Measurements from ENCODE around the gene SGTA.

SGTA gene

DNA sequence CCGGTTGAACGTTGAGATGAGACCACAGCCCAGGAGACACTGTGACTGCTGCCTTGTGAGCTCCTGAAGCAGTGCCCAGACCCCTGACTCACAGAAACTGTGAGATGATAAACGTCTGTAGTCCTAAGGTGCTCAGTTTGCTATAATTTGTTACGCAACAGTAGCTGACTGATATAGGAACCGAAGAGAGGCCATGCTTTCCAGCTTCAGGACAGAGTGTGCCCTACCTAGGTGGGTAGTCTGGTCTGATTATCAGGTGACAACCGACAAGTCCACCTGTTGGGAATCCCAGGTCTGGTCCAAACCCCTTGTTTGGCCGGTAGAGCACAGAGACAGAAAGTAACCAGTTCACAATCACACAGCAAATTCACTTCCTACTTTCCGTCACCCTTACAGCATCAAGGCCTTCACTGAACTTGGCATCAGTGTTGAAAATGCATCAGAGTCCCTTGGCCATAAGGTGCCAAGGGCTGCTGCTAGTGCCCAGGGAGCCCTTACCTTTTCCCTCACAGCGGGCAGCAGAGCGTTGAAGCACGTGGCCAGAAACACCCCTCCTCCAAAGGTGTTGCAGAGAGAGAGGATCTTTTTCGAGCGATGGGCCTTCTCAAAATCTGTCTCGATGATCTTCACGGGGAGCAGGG lies 46.4 kb downstream of the SGTA start:
- Histone ChIP-seq H3K4me3 (ENCODE audit: low read depth in 1 of 2, low read length in 2 of 2) (no peak overlapping the region), H3K27me3 (ENCODE audit: low read depth, low read length) (no peaks in the 10 kb centered on the region), H3K36me3 (ENCODE audit: control insufficient read depth in 1 of 2, insufficient read depth in 2 of 2, low read length in 2 of 2) (peaks cover 4 to 49% of the 10 kb centered on the region in 2 donors), H3K9me3 (ENCODE audit: control insufficient read depth in 1 of 2, low read length in 2 of 2) (no peaks in the 10 kb centered on the region), H3K4me1 (ENCODE audit: control insufficient read depth in 1 of 2, insufficient read depth in 2 of 2, low read length in 2 of 2) (peaks cover 0 to 13% of the 10 kb centered on the region in 2 donors), H3K27ac (ENCODE audit: low read length) (no peak overlapping the region)

DNA sequence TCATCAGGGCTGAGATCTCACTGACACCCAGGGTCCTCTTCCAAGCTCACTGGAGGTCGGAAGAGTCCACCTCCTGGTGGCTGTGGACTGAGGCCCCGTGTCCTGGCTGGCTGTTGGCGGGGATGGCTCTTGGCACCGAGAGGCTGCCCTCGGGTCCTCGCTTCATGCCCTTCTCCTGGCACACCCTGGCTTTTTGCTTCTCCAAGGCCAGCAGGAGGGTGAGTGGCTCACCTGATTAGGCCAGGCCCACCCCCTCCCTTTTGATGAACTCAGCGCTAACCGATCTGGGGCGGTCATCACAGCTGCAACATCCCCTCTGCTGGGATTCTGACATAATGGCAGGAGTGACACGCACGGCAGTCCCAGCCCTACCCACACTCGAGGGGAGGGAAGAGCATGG lies 47.7 kb downstream of the SGTA start:
- no peaks in the 10 kb centered on the region for H3K27me3 ChIP-seq (ENCODE audit: low read depth, low read length)
- H3K4me3 ChIP-seq (ENCODE audit: low read depth in 1 of 2, low read length in 2 of 2) = no peak overlapping the region
- H3K9me3 ChIP-seq (ENCODE audit: control insufficient read depth in 1 of 2, low read length in 2 of 2) = no peaks in the 10 kb centered on the region
- peaks cover 0 to 13% of the 10 kb centered on the region in 2 donors for H3K4me1 ChIP-seq (ENCODE audit: control insufficient read depth in 1 of 2, insufficient read depth in 2 of 2, low read length in 2 of 2)
- peaks cover 4 to 51% of the 10 kb centered on the region in 2 donors for H3K36me3 ChIP-seq (ENCODE audit: control insufficient read depth in 1 of 2, insufficient read depth in 2 of 2, low read length in 2 of 2)
- no peak overlapping the region for H3K27ac ChIP-seq (ENCODE audit: low read length)

DNA sequence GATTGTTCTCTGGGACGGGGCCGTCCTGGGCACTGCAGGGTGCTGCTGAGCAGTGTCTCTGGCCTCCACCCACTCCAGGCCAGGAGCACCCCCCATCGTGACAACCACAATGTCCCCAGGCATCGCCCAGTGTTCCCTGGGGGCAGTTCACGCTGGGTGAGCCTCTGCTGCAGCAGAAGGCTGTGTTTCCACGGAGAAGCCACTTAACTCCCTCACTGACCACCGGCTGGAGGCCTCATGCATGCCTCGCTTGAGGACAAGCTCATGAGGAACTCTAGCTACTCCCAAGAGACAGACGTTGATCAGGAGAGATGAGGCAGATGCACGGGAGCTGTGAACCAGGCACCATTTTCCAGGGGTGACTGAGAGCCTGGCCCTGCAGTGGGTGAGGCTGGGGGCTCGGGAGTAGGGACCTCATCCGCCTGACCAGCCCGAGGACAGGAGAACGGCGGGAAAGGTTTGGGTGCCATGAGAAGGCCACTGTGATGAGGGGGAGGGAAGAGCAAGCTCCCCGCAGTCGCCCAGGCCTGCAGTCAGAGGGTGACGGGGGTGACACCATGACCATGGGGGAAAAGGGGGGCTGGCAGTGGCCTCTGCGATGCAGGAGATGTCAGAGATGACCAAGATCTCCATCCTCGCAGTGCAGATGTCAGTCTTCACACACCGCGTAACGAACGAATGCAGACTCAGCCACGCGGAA lies 48.3 kb downstream of the SGTA start:
- no peak overlapping the region for H3K27ac ChIP-seq (ENCODE audit: low read length)
- H3K4me1 ChIP-seq (ENCODE audit: control insufficient read depth in 1 of 2, insufficient read depth in 2 of 2, low read length in 2 of 2) = peaks cover 0 to 13% of the 10 kb centered on the region in 2 donors
- H3K36me3 ChIP-seq (ENCODE audit: control insufficient read depth in 1 of 2, insufficient read depth in 2 of 2, low read length in 2 of 2) = peaks cover 4 to 51% of the 10 kb centered on the region in 2 donors
- no peaks in the 10 kb centered on the region for H3K9me3 ChIP-seq (ENCODE audit: control insufficient read depth in 1 of 2, low read length in 2 of 2)
- H3K4me3 ChIP-seq (ENCODE audit: low read depth in 1 of 2, low read length in 2 of 2) = no peak overlapping the region
- no peaks in the 10 kb centered on the region for H3K27me3 ChIP-seq (ENCODE audit: low read depth, low read length)

DNA sequence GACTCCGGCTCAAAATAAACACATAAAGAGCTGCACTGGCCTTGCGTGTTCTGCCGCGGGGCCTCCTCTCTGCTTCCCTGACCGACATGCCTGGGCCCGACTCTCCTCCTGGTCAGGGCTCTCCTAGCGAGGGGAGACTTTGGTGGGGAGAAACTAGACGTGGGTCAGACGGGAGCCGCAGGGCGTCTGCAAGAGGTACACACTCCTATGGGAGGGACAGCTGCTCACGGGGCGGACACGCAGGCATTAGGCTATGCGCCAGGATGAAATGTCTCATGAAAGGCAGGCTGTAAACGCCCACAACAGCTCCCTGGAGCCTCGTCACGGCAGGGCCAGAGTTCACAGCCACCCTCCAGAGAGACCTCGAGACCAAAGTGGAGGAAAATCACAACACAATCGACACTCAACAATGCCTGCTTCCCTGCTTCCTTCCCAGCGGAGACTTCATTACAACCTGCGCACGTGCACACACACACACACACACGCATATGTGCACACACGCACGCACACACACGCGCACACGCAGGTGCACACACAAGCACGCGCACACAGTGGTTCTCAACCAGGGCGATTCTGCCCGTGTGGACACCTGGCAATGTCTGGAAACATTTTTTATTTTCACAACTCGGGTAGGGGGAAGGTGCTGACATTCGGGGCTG lies 49.0 kb downstream of the SGTA start:
- Histone ChIP-seq H3K4me1 (ENCODE audit: control insufficient read depth in 1 of 2, insufficient read depth in 2 of 2, low read length in 2 of 2) (peaks cover 0 to 8% of the 10 kb centered on the region in 2 donors), H3K4me3 (ENCODE audit: low read depth in 1 of 2, low read length in 2 of 2) (no peak overlapping the region), H3K27ac (ENCODE audit: low read length) (no peak overlapping the region), H3K27me3 (ENCODE audit: low read depth, low read length) (no peaks in the 10 kb centered on the region), H3K9me3 (ENCODE audit: control insufficient read depth in 1 of 2, low read length in 2 of 2) (no peaks in the 10 kb centered on the region), H3K36me3 (ENCODE audit: control insufficient read depth in 1 of 2, insufficient read depth in 2 of 2, low read length in 2 of 2) (peaks cover 4 to 51% of the 10 kb centered on the region in 2 donors)

DNA sequence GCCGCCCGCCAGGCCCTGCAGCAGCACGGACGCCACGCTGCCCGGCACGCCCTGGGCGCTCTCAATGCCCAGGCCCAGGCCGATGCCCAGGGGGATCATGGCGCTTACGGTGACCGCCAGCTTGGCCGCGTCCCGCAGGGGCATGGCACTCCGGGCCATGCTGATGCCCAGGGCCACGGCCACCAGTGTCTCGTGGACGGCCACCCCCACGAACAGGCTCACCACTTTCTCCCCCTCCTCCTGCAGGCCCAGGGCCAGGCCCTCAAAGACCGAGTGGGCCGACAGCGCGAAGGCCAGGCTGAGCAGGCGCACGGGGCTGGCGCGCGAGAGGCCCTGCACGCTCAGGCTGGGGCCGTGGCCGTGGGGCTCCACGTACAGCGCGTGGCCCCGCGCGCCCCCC lies 50.2 kb downstream of the SGTA start:
- H3K27me3 ChIP-seq (ENCODE audit: low read depth, low read length) = no peaks in the 10 kb centered on the region
- peaks cover 4 to 51% of the 10 kb centered on the region in 2 donors for H3K36me3 ChIP-seq (ENCODE audit: control insufficient read depth in 1 of 2, insufficient read depth in 2 of 2, low read length in 2 of 2)
- no peak overlapping the region for H3K4me3 ChIP-seq (ENCODE audit: low read depth in 1 of 2, low read length in 2 of 2)
- no peaks in the 10 kb centered on the region for H3K9me3 ChIP-seq (ENCODE audit: control insufficient read depth in 1 of 2, low read length in 2 of 2)
- H3K4me1 ChIP-seq (ENCODE audit: control insufficient read depth in 1 of 2, insufficient read depth in 2 of 2, low read length in 2 of 2) = no peaks in the 10 kb centered on the region
- H3K27ac ChIP-seq (ENCODE audit: low read length) = no peak overlapping the region

DNA sequence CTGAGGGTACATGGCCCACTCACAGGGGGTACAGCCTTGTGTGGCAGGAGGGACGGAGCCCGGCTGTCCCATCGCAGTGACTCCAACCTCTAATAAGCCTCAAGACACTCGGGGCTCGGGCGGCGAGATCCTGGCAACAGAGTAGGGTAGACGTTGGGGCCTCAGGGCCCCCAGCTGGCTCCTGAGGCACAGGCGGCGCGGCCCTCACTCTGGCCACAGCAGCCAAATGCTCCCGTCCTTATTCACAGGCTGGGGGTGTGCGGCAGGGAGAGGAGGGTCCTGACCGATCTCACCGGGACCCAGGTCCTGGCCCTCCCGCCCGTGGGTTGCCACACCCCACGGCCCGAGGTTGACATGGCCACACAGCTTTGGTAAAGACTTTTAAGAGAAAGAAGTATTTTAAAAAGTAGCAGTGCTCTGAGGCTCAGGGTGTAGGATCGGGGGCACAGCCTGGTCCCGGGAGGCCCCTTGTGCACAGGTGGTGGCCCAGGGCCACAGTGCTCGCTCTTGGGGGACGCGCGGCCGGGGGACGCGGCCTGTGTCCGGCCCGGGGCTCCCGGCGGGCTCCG lies 50.8 kb downstream of the SGTA start:
- no peaks in the 10 kb centered on the region for H3K9me3 ChIP-seq (ENCODE audit: control insufficient read depth in 1 of 2, low read length in 2 of 2)
- H3K4me3 ChIP-seq (ENCODE audit: low read depth in 1 of 2, low read length in 2 of 2) = no peak overlapping the region
- no peak overlapping the region for H3K27ac ChIP-seq (ENCODE audit: low read length)
- peaks cover 4 to 51% of the 10 kb centered on the region in 2 donors for H3K36me3 ChIP-seq (ENCODE audit: control insufficient read depth in 1 of 2, insufficient read depth in 2 of 2, low read length in 2 of 2)
- no peaks in the 10 kb centered on the region for H3K4me1 ChIP-seq (ENCODE audit: control insufficient read depth in 1 of 2, insufficient read depth in 2 of 2, low read length in 2 of 2)
- peaks cover under 1% of the 10 kb centered on the region for H3K27me3 ChIP-seq (ENCODE audit: low read depth, low read length)

DNA sequence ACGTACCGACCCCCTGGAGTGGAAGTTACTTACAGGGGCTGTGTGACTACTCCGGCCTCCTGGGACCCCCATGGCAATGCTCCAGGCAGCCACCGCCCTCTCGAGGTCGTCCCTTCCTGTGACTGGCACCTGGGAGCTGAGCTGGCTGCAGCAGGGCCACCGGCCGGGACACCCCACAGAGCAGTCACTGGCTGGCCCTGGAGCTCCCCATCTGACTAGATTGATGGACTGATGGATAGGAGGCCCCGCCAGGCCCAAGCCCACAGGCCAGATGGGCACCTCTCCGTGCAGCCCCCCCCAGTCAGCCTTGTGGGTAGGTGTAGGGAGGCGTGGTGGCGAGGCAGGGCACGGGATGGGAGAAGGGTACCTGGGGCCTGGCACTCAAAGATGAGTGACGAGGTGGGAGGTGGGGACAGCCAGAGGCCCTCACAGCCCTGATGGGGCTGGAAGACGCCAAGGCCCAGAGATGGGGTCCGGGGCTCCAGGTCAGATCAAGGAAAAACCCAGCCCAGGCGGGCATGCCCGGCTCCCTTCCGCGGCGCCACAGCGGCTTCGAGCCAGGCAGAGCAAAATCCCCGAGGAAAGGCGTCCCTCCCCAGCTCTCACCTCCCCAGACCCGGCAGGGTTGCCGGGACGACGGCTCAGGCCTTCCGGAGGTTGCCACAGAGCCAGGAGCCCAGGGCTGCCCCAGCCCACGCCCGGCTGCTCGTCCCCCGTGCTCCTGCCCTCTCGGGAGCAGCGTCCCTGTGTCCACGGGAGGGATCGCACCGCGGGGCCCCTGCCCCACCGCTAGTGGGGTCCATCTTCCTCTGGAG lies 51.7 kb downstream of the SGTA start:
- H3K4me3 ChIP-seq (ENCODE audit: low read depth in 1 of 2, low read length in 2 of 2) = no peak overlapping the region
- H3K4me1 ChIP-seq (ENCODE audit: control insufficient read depth in 1 of 2, insufficient read depth in 2 of 2, low read length in 2 of 2) = no peaks in the 10 kb centered on the region
- no peak overlapping the region for H3K27ac ChIP-seq (ENCODE audit: low read length)
- H3K27me3 ChIP-seq (ENCODE audit: low read depth, low read length) = peaks cover 3% of the 10 kb centered on the region
- no peaks in the 10 kb centered on the region for H3K9me3 ChIP-seq (ENCODE audit: control insufficient read depth in 1 of 2, low read length in 2 of 2)
- H3K36me3 ChIP-seq (ENCODE audit: control insufficient read depth in 1 of 2, insufficient read depth in 2 of 2, low read length in 2 of 2) = peaks cover 4 to 43% of the 10 kb centered on the region in 2 donors

DNA sequence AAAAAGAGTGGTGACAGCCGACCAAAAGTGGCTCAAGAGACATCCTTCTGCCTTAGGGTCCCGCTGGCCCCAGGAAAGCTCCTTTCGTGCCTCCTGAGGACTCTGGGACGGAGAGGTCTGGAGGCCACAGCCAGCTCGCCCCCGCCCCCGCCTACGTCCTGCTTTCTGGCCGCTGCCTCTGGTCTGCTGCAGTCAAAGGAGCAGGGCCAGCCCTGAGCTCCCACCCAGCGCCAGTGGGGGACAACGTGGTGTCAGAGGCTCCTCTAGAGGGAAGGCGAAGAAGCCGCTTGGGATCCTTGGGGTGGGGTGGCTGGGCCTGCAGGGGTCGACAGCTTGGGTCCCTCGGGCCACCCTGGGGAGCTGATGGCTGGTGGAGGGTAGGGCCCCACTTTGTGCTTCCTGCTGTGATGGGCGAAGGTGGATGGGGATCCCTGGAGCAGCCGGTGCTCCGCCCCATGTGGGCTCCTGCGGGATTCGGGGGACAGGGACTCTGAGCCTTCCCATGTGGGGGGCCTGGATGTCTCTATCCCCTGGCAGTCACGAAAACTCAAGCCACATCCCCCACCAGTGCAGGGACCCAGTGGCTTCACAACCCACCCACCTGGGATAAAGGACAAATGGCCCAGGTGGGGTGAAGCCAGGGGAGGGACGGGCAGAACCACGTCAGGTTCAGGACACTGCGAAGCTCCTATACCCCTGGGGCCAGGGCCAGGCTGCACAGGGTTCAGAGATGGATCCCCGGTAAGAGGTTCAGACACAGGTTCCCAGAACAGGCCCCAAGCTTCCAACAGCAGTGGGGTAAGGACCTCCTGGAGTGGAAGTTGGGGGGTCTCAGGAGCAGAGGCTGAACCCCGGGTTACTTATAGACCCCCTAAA lies 52.9 kb downstream of the SGTA start:
- Histone ChIP-seq H3K27me3 (ENCODE audit: low read depth, low read length) (peaks cover 12% of the 10 kb centered on the region), H3K4me3 (ENCODE audit: low read depth in 1 of 2, low read length in 2 of 2) (no peak overlapping the region), H3K4me1 (ENCODE audit: control insufficient read depth in 1 of 2, insufficient read depth in 2 of 2, low read length in 2 of 2) (no peaks in the 10 kb centered on the region), H3K27ac (ENCODE audit: low read length) (no peak overlapping the region), H3K9me3 (ENCODE audit: control insufficient read depth in 1 of 2, low read length in 2 of 2) (no peaks in the 10 kb centered on the region), H3K36me3 (ENCODE audit: control insufficient read depth in 1 of 2, insufficient read depth in 2 of 2, low read length in 2 of 2) (peaks cover 4 to 30% of the 10 kb centered on the region in 2 donors)

DNA sequence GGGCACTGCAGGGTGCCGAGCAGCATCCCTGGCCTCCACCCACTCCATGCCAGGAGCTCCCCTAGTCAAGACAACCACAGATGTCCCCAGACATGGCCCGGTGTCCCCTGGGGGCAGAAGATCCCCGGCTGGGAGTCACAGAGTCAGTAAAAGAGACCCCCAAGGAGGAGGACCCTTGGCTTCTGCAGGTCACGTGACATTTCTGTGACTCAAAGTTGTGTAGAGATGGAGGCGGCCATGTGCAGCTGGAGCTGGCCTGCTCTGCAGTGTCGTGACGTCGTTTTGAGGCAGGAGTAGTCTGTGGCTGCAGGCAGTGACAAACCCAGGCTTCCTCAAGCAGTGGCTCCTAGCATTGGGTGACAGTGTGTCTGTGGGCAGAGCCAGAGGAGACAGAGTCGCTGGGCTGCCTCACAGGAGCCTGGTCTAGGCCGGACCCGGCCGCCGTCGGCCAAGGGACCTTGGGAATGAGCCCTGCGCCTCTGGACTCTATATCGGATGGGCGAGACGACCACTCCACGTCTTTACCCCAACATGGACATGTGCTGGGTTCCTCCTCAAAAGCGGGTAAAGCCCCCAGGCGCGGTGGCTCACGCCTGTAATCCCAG lies 54.2 kb downstream of the SGTA start:
- H3K36me3 ChIP-seq (ENCODE audit: control insufficient read depth in 1 of 2, insufficient read depth in 2 of 2, low read length in 2 of 2) = peaks cover 0 to 20% of the 10 kb centered on the region in 2 donors
- H3K4me1 ChIP-seq (ENCODE audit: control insufficient read depth in 1 of 2, insufficient read depth in 2 of 2, low read length in 2 of 2) = no peaks in the 10 kb centered on the region
- H3K27me3 ChIP-seq (ENCODE audit: low read depth, low read length) = peaks cover 12% of the 10 kb centered on the region
- H3K9me3 ChIP-seq (ENCODE audit: control insufficient read depth in 1 of 2, low read length in 2 of 2) = no peaks in the 10 kb centered on the region
- no peak overlapping the region for H3K27ac ChIP-seq (ENCODE audit: low read length)
- no peak overlapping the region for H3K4me3 ChIP-seq (ENCODE audit: low read depth in 1 of 2, low read length in 2 of 2)

DNA sequence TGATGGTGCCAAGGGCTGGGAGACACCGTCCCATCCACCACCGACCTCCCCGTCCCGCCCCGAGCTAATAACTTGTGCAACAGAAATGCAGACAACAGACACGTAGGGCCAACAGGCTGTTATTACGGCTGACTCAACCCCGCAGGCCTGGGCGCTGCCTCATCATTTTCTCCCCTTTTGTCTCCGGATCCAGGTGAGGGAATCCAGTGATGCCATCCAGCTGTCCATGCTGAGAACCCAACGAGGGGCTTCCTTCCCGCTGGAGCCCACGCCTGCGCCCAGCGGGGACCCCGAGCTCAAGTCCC lies 55.5 kb downstream of the SGTA start:
- Histone ChIP-seq H3K27ac (ENCODE audit: low read length) (no peak overlapping the region), H3K9me3 (ENCODE audit: control insufficient read depth in 1 of 2, low read length in 2 of 2) (no peaks in the 10 kb centered on the region), H3K4me3 (ENCODE audit: low read depth in 1 of 2, low read length in 2 of 2) (no peak overlapping the region), H3K4me1 (ENCODE audit: control insufficient read depth in 1 of 2, insufficient read depth in 2 of 2, low read length in 2 of 2) (peaks cover 0 to 10% of the 10 kb centered on the region in 2 donors), H3K27me3 (ENCODE audit: low read depth, low read length) (peaks cover 12% of the 10 kb centered on the region), H3K36me3 (ENCODE audit: control insufficient read depth in 1 of 2, insufficient read depth in 2 of 2, low read length in 2 of 2) (peaks cover 0 to 11% of the 10 kb centered on the region in 2 donors)
